ENCODE data around the gene CUL4B. TPM values are rescaled to one million over a fixed set of nuclear protein-coding genes. Genes with fewer than 3 reads are reported as not detected.

CUL4B gene
- total and polyA plus RNA-seq, 4 donors = 6.0 to 24.9 (median 12.7) TPM

GRCh38 chrX:120536061-120536460 is 24.7 kb downstream of the CUL4B start:
- Histone ChIP-seq H3K4me1 (ENCODE audit: control insufficient read depth in 4 of 4, insufficient read depth in 4 of 4, low read length in 3 of 4) (no peaks in the 10 kb centered on the region), H3K36me3 (ENCODE audit: control insufficient read depth in 4 of 4, insufficient read depth in 3 of 4, low read depth in 1 of 4, low read length in 3 of 4) (peaks cover 2 to 26% (median 17%) of the 10 kb centered on the region in 4 donors), H3K4me3 (ENCODE audit: low read depth in 1 of 3, low read length in 3 of 3) (no peak overlapping the region), H3K9ac (ENCODE audit: low read depth in 1 of 2, low read length in 2 of 2) (no peak overlapping the region), H3K27me3 (ENCODE audit: control insufficient read depth in 4 of 4, insufficient read depth in 4 of 4, low read length in 3 of 4) (peaks cover 0 to 2% (median 0%) of the 10 kb centered on the region in 4 donors), H3K9me3 (ENCODE audit: control insufficient read depth in 4 of 4, low read length in 3 of 4) (no peaks in the 10 kb centered on the region), H3K27ac (ENCODE audit: low read depth in 1 of 2, low read length in 2 of 2) (no peak overlapping the region)
- TF ChIP-seq TAF1 (conservative IDR thresholded peaks at IDR 0.05) (no peak), EGR1 (IDR thresholded peaks at IDR 0.05; ENCODE audit: low read depth in 2 of 2) (no peak), RAD21 (IDR thresholded peaks at IDR 0.05) (no peak), SP1 (IDR thresholded peaks at IDR 0.05) (no peak), MAX (IDR thresholded peaks at IDR 0.05) (no peak), FOXA2 (IDR thresholded peaks at IDR 0.05) (no peak), JUND (IDR thresholded peaks at IDR 0.05) (no peak), YY1 (IDR thresholded peaks at IDR 0.05) (no peak)
- TF ChIP-seq, protein P1, sequence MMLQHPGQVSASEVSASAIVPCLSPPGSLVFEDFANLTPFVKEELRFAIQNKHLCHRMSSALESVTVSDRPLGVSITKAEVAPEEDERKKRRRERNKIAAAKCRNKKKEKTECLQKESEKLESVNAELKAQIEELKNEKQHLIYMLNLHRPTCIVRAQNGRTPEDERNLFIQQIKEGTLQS (IDR thresholded peaks at IDR 0.05) = no peak
- DNase-seq (ENCODE audit: low spot score) = no peak

DNA sequence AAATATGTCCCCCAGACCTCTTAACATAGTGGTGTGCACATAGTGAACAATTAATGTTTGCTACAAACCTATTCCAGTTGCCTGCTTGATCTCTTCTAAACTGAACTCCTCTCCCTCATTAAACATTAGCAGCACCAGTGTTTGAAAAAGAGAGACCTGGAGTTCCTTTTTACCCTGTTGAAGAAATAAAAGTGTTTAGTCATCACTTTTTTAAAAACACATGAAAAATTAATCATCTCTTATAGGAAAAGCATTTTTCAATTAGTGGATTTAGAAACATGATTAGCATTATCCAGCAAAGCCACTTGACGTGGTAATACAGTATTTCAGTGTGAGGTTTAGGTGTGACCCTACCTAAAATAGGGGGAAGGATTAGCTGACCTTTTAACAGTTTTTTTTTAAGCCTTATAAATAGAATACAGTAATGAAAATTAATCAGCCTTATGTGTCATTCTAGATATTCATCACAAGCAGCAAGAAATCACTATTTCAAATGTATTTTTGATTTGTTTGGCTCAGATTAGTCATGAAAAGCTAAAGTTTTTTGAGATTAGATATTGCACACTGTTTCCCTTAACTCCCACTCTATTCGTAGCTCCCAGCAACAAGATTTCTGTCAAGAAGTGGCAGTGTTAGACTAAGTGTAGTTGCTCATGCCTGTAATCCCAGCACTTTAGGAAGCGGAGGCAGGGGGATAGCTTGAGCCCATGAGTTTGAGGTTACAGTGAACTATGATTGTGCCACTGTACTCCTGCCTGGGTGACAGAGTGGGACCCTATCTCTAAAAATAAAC is 26.2 kb downstream of the CUL4B start:
- no peak for TF ChIP-seq SP1 (IDR thresholded peaks at IDR 0.05)
- no peak for TF ChIP-seq HNF4A (conservative IDR thresholded peaks at IDR 0.05)
- TF ChIP-seq, protein P2, sequence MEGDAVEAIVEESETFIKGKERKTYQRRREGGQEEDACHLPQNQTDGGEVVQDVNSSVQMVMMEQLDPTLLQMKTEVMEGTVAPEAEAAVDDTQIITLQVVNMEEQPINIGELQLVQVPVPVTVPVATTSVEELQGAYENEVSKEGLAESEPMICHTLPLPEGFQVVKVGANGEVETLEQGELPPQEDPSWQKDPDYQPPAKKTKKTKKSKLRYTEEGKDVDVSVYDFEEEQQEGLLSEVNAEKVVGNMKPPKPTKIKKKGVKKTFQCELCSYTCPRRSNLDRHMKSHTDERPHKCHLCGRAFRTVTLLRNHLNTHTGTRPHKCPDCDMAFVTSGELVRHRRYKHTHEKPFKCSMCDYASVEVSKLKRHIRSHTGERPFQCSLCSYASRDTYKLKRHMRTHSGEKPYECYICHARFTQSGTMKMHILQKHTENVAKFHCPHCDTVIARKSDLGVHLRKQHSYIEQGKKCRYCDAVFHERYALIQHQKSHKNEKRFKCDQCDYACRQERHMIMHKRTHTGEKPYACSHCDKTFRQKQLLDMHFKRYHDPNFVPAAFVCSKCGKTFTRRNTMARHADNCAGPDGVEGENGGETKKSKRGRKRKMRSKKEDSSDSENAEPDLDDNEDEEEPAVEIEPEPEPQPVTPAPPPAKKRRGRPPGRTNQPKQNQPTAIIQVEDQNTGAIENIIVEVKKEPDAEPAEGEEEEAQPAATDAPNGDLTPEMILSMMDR (IDR thresholded peaks at IDR 0.05; ENCODE audit: low read depth, low read length, missing input control) = no peak
- TF ChIP-seq TAF1 (conservative IDR thresholded peaks at IDR 0.05) = no peak
- no peak for TF ChIP-seq JUND (IDR thresholded peaks at IDR 0.05)
- no peak for TF ChIP-seq RAD21 (IDR thresholded peaks at IDR 0.05)
- no peak for TF ChIP-seq FOXA1 (IDR thresholded peaks at IDR 0.05)
- TF ChIP-seq, protein P3, sequence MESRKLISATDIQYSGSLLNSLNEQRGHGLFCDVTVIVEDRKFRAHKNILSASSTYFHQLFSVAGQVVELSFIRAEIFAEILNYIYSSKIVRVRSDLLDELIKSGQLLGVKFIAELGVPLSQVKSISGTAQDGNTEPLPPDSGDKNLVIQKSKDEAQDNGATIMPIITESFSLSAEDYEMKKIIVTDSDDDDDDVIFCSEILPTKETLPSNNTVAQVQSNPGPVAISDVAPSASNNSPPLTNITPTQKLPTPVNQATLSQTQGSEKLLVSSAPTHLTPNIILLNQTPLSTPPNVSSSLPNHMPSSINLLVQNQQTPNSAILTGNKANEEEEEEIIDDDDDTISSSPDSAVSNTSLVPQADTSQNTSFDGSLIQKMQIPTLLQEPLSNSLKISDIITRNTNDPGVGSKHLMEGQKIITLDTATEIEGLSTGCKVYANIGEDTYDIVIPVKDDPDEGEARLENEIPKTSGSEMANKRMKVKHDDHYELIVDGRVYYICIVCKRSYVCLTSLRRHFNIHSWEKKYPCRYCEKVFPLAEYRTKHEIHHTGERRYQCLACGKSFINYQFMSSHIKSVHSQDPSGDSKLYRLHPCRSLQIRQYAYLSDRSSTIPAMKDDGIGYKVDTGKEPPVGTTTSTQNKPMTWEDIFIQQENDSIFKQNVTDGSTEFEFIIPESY (IDR thresholded peaks at IDR 0.05) = no peak
- TF ChIP-seq, protein P4, sequence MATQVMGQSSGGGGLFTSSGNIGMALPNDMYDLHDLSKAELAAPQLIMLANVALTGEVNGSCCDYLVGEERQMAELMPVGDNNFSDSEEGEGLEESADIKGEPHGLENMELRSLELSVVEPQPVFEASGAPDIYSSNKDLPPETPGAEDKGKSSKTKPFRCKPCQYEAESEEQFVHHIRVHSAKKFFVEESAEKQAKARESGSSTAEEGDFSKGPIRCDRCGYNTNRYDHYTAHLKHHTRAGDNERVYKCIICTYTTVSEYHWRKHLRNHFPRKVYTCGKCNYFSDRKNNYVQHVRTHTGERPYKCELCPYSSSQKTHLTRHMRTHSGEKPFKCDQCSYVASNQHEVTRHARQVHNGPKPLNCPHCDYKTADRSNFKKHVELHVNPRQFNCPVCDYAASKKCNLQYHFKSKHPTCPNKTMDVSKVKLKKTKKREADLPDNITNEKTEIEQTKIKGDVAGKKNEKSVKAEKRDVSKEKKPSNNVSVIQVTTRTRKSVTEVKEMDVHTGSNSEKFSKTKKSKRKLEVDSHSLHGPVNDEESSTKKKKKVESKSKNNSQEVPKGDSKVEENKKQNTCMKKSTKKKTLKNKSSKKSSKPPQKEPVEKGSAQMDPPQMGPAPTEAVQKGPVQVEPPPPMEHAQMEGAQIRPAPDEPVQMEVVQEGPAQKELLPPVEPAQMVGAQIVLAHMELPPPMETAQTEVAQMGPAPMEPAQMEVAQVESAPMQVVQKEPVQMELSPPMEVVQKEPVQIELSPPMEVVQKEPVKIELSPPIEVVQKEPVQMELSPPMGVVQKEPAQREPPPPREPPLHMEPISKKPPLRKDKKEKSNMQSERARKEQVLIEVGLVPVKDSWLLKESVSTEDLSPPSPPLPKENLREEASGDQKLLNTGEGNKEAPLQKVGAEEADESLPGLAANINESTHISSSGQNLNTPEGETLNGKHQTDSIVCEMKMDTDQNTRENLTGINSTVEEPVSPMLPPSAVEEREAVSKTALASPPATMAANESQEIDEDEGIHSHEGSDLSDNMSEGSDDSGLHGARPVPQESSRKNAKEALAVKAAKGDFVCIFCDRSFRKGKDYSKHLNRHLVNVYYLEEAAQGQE (IDR thresholded peaks at IDR 0.05) = no peak
- TF ChIP-seq YY1 (IDR thresholded peaks at IDR 0.05) = no peak
- TF ChIP-seq NR2F2 (IDR thresholded peaks at IDR 0.05) = no peak
- no peak for TF ChIP-seq MAX (IDR thresholded peaks at IDR 0.05)
- no peak for TF ChIP-seq HNF4G (IDR thresholded peaks at IDR 0.05)
- no peak for TF ChIP-seq EGR1 (IDR thresholded peaks at IDR 0.05; ENCODE audit: low read depth in 2 of 2)
- TF ChIP-seq, protein P1 (IDR thresholded peaks at IDR 0.05) = no peak
- no peak for TF ChIP-seq RXRA (IDR thresholded peaks at IDR 0.05)
- no peak for TF ChIP-seq FOXA2 (IDR thresholded peaks at IDR 0.05)
- no peak for TF ChIP-seq GABPA (IDR thresholded peaks at IDR 0.05 in 1 of 2, conservative IDR thresholded peaks at IDR 0.05 in 1 of 2)
- H3K4me3 ChIP-seq (ENCODE audit: low read depth in 1 of 3, low read length in 3 of 3) = no peak overlapping the region
- no peak overlapping the region for H3K9ac ChIP-seq (ENCODE audit: low read depth in 1 of 2, low read length in 2 of 2)
- no peak for DNase-seq (ENCODE audit: low spot score)
- H3K36me3 ChIP-seq (ENCODE audit: control insufficient read depth in 4 of 4, insufficient read depth in 3 of 4, low read depth in 1 of 4, low read length in 3 of 4) = peaks cover 3 to 26% (median 16%) of the 10 kb centered on the region in 4 donors
- no peaks in the 10 kb centered on the region for H3K9me3 ChIP-seq (ENCODE audit: control insufficient read depth in 4 of 4, low read length in 3 of 4)
- no peaks in the 10 kb centered on the region for H3K4me1 ChIP-seq (ENCODE audit: control insufficient read depth in 4 of 4, insufficient read depth in 4 of 4, low read length in 3 of 4)
- H3K27me3 ChIP-seq (ENCODE audit: control insufficient read depth in 4 of 4, insufficient read depth in 4 of 4, low read length in 3 of 4) = peaks cover 0 to under 1% (median 0%) of the 10 kb centered on the region in 4 donors
- no peak overlapping the region for H3K27ac ChIP-seq (ENCODE audit: low read depth in 1 of 2, low read length in 2 of 2)
- 96% methylated on average over 3 of the region's 3 CpGs for WGBS

Measured in liver (tissue), 9 donors.